GM21360 (cell line): Measurements from ENCODE around the gene GSE1.
"Not testable (repeated sequence)": the region's sequence is repeated elsewhere in the genome, so short reads cannot be mapped to it uniquely, and the experiment has no call there.

Experiments
- ATAC-seq: cut with Tn5 transposase; IDR thresholded peaks from one replicate; pipeline ENCODE4 v1.9.1; 2021; ENCODE audit warnings: mild to moderate bottlenecking, moderate library complexity; ENCODE audit not compliant: unreplicated experiment

The GSE1 gene

DNA sequence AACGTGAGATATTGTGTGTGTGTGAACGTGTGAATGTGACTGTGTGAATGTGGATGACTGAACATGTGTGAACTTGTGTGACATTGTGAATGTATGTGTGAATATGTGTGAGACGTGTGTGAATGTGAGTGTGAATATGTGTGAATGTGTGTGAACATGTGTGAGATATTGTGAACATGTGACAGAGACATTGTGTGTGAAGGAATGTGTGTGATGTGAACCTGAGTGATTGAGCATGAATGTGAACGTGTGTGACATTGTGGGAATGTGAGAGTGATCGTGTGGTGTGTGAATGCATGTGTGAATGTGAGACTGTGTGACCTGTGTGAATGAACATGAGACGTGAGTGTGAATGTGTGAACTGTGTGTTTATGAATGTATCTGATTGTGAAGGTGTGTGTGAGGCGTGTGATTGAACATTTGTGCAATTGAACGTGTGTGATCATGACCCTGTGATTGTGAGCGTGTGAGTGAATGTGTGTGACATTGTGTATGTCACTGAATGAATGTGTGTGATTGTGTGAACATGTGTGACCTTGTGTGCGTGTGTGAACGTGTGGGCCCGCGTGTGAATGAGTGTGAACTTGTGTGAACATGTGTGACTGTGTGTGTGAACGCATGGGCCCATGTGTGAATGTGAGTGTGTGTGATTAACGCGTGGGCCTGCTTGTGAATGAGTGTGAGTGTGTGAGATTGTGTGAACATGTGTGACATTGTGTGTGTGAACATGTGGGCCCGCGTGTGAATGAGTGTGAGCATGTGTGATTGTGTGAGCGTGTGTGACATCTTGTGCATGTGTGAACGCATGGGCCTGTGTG lies 23.2 kb upstream of the GSE1 start:
- ATAC-seq: no peak

DNA sequence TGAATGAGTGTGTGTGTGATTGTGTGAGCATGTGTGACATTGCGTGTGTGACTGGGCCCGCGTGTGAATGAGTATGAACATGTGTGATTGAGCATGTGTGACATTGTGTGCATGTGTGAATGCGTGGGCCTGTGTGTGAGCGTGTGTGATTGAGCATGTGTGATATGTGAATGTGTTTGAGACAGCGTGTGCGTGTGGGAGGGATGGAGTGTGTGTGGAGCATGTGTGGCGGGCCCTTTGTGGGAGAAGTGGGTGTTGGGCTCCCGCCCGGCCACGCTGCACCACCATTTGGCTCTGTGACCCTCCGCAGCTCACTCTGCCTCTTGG lies 22.7 kb upstream of the GSE1 start:
- no peak for ATAC-seq

DNA sequence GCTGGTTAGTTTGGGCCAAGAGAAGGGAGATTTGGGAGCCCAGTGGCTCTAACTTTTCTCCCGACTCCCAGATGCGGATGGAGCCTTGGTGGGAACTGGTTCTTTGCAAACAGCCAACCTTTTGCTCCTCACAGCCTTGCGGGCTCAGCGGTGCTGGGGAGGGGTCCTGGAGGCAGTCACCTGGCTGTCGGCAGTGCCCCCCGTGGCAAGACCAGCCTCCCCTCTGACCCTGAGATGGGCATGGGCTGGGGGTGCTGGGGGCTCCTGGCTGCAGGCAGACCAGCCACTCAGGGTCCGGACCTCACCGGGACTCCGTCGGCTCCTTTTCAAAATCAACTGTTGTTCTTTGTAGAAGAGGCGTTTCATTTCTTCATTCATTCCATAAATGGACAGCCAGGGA lies 21.7 kb upstream of the GSE1 start:
- no peak for ATAC-seq

DNA sequence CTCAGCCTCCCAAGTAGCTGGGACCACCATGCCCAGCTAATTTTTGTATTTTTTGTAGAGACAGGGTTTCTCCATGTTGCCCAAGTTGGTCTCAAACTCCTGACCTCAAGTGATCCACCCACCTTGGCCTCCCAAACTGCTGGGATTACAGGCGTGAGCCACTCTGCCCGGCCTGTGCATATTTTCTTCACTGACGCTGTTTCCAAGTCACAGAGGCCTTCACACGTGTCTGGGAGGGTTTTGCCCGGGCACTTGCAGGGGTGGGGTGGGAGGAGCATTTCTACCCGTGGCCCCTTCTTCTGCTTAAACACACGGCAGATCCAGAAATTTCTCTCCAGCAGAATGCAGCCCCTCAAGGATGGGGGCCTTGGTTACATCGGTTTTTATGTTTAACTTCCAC lies 20.8 kb upstream of the GSE1 start:
- not testable (repeated sequence) for ATAC-seq

DNA sequence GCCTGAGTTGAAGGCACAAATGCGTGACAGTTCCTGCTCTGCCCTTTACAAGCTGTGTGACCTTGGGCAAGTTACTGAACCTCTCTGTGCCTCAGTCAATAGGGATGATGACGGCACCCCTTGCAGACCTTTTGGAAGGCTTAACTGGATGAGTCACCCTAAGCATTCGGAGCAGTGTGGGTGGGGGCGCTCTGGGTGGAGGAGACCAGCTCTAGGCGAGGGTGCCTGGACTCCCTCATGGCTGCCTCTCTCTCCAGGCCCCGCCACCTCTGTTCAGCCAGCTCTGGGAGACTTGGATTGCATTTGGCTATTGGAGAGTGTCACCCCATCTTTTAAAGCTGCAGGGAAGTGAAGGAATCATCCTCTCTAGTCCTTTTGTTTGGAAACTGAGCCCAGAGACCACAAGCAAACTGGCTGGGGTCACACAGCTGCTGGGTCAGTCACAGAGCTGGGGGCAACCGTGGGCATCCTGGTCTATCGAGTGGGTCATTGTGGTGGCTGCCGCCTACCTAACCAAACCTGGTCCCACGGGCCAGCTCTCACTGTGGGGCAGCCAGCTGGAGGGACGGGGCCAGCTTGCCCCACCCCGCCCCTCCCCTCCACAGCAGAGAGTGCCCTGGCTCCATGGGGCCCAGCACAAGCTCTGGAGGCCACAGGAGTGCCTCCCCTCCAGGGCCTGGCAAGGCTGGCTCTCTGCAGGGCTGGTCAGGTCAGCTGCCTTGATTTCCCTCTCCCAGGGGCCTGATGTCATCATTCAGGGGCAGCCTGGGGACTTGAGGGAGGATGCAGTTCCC lies 20.2 kb upstream of the GSE1 start:
- ATAC-seq: no peak

DNA sequence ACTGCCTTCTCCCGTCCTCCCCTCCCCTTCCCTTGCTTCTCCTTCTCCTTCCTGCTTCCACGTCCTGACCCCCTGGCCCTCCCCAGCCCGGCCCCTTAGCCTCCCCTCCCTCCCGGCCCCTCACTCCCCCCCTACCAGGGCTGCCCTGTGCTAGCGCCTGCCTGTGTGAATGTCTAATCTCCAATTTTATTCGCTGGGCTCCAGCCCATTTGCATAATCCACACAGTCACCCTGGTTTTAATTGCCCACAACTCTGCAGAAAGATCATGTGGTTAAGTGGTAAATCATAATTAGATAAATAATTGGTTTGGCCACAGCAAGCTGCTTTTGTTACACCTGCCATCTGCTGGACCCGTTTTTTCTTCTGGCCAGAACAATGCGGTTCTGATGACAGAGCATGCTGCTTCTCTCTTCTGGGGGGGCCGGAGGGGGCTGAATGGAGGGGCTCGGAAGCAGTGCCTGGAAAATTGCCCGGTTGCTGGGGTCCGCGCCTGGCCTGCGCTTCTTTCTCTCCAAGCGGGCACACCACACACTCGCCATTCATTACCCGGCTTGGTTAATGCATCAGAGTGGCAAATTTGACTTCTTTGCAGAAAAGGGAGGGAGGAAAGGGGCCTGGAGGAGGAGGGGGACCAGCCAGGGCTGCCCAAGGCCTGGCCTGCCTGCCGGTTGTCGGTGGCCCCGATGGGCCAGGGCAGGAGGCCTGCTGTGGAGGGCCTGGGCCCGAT lies 19.5 kb upstream of the GSE1 start:
- no peak for ATAC-seq

DNA sequence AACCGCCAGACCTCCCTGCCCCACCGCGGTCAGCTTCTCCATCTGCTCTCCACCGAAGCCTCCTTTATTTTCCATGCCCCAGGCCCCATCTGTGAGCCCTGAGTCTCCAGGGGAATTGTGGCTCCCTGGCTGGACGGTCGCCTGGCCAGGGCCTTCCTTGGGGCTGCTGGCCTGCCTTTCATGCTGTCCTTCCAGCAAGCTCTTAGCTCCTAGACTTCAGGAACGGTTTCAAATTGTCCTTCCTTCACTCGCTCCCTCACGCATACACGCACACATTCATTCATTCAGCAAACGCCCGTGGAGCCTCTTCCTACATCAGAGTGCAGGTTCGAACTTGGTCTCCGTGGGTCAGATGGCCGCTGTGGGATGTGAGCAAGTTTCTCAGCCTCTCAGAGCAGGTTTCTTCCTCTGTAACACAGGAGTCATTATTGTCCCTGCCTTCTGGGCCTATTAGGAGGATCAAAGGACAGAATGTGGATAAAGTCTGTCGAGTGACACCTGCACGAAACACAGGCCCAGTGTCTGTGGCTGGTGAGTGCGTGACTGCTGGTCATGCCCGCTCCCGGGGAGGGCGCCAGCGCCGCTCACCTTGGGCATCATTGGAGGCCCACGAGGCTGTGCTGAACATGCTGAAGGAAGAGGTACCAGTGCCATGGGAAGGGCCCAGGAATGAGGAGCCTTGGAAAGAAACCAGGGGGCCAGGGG lies 18.7 kb upstream of the GSE1 start:
- no peak for ATAC-seq

DNA sequence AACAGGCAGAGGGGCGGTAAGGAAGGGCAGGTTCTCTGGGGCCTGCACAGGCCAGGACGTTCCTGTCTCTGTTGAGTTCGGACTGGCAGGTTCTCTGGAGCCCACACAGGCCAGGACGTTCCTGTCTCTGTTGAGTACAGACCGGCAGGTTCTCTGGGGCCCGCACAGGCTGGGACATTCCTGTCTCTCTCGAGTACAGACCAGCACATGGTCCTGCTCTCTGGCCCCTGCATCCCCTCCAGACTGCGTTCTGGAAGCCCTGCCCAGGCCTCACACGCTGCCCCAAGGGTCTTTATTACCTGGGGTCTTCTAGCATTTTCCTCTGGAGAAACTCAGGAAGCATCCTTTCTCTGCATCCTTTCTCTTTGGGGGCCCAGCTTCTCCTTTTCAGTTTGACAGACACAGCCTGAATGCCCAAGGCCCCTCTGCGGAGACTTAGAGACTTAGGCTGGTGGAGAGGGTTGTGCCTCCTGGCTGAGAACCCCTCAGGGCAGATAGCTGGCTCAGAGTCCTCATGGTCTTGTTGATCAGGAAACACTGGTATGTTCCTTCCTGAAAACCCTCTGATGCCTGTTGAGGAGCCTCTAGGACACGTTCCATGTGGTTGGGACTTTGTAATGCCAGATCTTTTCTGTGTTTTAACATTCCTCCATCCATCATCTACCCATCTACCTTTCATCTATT lies 18.0 kb upstream of the GSE1 start:
- no peak for ATAC-seq

DNA sequence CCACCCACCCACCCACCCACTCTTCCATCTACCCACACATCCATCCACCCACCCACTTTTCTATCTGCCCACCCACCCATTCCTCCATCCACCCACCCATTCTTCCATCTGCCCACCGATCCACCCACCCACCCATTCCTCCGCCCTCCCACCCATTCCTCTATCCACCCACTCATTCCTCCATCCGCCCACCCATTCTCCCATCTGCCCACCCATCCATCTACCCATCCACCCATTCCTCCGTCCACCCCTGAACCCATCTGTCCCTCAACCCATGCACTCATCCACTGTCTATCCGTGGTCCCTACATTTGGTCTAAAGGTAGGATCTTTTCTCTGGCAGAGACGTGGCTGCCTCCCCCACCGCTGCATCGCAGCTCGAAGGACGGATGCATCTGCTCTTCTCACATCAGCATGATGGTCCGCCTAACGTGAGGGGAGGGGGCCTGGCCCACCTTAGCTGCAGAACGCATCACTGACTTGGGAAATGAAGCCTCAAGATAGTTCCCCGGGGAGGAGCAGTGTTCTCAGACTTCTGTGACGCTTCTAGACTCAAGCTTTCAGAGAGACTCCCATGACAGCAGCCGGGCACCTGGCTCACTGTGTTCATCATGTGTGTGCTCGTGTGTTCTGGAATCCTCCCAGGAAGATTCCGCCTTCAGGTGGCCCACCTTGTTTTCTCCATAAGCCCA lies 17.2 kb upstream of the GSE1 start:
- no peak for ATAC-seq

DNA sequence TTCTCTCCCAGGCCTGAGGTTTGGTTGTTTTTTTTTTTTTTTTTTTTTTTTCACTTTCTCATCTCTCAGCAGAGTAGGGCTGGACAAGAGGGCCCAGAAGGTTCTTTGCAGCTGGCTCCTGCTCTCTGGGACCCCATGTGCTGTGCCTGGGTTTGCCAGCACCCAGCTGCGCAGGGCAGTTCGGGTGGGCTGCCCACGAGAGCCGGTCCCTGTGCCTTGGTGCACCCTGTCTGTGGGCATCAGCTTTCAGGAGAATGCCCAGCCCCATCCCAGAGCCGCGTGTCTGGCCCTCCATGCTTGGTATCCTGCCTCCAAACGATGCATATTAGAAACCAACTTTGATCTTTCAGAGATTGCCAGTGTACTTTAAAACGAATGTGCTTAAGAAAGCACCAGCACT lies 15.0 kb upstream of the GSE1 start:
- ATAC-seq: no peak

DNA sequence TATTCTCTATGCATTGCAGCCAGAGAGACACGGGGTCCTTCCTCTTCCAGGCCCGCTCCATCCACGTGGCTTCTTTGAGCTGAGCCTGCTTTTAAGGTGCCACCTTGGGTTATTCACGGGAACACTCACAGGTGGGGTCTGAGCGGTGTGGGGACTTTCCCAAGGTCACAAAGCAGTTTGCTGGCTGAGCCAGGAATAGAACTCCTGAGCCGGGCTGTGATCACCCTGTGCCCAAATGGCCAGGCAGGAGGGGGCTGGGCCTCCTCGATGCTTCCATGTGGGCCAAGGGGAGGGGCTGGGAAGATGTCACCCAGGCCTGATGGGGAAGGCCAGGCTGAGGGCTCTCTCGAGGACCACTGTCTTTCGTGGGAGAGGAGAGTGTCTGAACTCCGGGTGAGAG lies 13.0 kb upstream of the GSE1 start:
- ATAC-seq: no peak

DNA sequence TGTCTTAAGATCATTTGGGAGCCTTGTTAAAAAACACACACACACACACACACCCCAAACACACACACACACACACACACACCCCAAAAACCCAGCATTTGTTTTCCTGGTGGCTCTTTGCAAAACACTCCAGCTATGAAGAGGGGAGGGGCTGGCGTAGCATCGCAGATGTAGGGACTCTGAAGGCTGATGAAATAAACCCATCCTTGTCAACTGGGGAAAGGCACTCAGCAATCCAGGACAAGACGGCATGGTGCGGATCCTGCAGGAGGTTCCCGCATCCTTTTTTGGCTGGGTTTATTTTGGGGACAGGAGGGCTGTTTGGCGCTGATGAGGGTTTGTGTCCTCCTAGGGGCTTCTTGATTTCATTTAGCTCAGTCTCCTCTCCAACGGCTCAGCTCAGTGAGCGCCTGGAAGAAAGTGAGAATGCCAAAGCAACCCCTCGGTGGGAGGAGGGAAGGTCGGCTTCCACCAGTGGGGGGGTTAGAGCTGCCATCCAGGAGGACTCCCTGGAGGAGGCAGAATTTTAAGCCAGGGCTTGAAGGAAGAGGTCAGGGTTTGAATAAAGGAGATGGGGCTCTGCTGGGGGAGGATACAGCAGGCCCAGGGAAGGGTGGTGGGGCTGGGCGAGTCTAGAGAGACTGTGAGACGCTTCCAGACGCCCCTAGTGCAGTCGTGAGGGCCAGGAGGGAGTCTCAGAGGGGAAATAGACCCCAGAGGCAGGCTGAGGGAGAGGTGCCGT lies 12.4 kb upstream of the GSE1 start:
- ATAC-seq: no peak

DNA sequence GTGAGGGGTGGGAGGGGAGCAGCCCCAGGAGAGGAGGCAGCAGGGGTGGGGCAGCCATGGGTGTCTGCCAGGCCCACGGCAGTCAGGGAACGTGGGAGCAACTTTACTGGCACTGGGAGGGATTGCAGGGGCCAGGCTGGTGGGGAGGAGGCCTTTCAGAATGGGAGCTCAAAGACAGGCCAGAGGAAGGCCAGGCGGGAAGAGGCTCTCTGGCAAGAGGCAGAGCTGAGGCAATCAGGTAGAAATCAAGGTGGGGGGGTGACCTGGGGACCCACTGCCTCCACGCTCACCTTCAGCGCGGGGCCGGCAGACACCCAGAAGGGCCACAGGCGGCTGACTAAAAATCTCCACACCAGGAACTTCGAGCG lies 11.9 kb upstream of the GSE1 start:
- no peak for ATAC-seq

DNA sequence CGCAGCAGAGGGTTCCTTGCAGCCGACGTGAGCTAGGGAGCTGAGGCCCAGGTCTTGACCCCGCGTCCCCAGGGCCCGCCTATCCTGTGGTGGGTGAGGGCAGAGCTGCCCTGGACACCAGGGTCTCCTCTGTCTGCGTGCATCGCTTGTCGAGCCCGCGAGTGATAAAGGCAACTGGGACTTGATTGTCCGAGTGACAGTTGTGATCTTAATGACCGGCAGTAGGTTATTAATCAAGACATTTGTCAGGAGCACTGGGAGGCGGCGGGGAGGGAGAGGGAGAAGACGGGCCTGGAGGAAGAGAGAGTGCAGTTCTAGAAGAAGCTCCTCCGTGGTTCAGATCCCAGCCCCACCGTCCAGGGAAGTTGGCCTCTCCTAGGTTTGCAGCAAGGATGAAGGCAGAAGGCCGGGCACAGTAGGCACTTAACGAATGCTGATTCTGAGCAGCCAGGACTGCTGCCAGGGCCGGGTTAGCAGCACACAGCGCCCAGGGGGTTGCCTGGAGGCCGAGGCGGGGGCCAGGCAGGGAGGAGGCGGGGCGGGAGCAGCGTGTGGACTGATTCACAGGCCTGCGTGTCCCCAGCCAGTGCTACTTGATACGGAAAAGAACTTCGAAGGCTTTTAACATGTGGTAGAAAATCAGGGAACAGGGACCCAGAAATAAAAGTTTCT lies 11.3 kb upstream of the GSE1 start:
- ATAC-seq: no peak

DNA sequence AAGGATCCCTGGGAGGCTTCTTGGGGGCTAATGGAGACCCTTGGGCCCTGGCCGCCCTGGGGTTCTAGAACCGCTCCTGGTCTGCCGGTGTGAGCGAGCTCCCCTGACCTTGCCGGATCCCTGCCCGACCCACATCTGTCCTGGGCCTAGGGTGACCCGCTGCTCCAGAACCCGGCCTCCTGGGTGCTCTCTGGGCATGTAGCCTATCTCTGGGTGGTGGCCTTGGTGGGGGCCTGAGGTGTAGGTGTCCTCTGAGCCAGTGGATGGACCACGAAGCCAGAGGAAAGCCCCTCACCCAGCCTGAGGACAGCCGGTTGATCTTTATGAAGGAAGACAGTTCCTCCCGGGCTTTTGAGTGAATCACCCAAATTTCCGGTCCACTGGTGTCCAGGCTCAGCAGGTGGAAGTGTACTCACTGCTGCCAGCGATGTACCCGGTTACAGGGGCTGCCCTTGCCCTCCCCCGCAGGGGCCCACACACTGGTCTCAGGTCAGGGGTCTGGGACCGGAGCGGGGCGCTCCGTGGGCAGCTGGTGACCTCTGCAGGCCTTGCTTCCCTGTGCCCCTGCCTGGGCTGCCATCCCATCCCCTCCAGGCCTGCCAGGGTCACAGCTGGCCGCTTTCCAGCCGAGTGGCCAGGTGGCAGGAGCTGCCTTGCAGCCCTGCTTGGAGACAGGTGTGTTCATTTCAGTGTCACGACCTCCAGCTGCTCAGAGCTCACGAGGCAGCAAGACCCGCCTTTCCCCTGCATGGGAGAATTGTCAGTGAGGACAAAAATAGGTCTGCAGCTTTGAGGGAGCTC lies 10.5 kb upstream of the GSE1 start:
- no peak for ATAC-seq

DNA sequence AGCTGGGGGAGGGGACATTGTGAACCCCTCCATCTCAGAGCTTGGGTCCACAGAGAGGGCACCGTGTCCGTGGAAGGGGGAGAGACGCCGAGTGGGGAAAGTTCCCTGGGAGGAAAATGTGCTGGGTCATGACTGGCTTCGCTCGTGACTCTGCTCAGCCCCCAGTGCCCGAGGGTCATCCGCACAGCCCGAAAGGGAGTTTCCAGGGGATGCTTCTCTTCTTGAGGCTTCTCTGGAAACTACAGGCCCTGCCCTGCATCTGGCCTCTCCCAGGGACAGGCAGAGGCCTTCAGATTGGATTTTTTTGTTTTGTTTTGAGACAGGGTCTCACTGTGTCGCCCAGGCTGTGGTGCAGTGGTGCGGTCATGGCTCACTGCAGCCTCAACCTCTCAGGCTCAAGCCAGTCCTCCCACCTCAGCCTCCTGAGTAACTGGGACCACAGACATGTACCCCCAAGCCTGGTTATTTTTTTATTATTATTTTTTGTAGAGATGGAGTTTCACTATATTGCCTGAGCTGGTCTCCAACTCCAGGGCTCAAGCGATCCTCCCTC lies 9.8 kb upstream of the GSE1 start:
- ATAC-seq: peak; percentile 44

DNA sequence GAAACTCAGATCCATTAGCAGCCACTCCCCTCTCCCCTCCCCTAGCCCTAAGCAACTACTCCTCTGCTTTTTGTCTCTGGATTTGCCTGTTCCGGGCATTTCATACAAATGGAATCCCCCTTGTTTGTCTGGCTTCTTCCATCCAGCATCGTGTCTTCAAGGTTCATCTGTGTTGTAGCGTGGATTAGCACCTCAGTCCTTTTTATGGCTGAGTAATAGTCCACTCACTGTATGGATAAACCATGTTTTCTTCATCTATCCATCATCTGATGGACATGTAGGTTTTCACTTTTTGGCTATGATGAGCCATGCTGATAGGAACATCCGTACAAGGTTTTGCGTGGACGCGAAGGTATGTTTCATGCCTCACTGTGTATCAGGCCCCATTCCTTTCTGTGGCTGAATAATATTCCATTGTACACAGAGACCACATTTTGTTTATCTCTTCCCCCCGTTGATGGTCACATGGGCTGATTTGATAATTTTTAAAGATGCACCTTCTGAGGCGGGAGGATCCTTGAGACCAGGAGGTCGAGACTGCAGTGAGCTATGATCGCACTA lies 8.9 kb upstream of the GSE1 start:
- ATAC-seq: no peak
